Suprapubic skin (tissue), 3 donors: ENCODE measurements around the gene LYG1.

Experiments
- CTCF ChIP-seq, 2 donors: fragments of 200-600 bp in 1 of 2; fragments of 450-650 bp in 1 of 2; sonication (generic) in 1 of 2; IDR thresholded peaks; one replicate each; pipeline ENCODE4 v1.5.1; 2016 to 2019; ENCODE audit warnings: antibody characterized with exemption in 2 of 2, mild to moderate bottlenecking in 1 of 2, moderate library complexity in 1 of 2
- EP300 ChIP-seq: sonication (generic); formaldehyde crosslinking; IDR thresholded peaks from one replicate; pipeline ENCODE4 v1.6.1; 2017; ENCODE audit warnings: antibody characterized with exemption
- POLR2A ChIP-seq, 2 donors: fragments of 450-650 bp; IDR thresholded peaks; one replicate each; pipeline ENCODE4 v1.6.1; 2017; ENCODE audit warnings: antibody characterized with exemption in 2 of 2, mild to moderate bottlenecking in 2 of 2, moderate library complexity in 2 of 2

DNA sequence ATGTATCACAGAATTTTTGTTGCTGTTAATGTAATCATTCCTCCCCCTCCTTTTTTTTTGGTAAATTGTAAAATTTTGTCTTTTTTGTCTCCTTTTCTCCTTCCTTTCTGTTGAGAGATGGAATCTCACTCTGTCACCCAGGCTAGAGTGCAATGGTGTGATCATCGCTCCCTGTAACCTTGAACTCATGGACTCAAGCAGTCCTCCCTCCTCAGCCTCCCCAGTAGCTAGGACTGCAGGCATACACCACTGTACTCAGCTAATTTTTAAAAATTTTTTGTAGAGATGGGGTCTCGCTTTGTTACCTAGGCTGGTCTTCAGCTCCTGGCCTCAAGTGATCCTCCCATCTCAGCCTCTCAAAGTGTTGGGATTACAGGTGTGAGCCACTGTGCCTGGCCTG lies 41.5 kb upstream of the LYG1 start:
- no peak for TF ChIP-seq POLR2A (IDR thresholded peaks at IDR 0.05)
- TF ChIP-seq CTCF (IDR thresholded peaks at IDR 0.05): no peak
- no peak for TF ChIP-seq EP300
